Measurements from ENCODE around the gene C1orf141. TPM values are rescaled to one million over a fixed set of nuclear protein-coding genes. Genes with fewer than 3 reads are reported as not detected.

Gene C1orf141
- total and polyA plus RNA-seq, 4 donors, result 0.33 to 1.9 (median 1.2) TPM

DNA sequence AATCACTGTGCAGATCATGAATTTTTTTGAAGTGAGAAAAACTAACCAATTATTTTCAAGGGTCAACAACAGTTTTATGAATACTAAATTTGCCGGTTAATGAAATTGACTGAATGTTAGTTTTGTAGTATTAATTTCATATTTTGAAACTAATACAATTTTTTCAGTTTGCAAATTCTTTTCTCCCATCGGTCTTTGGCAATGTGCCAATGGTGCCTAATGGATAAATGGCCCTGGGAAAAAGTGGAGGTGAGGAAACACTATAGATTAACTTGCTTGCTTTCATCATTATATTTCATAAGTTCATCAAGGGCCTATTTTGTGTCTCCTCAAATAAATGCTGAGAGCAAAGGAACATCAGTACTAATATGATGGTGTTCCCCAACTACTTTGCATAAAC lies 4.1 kb downstream of the C1orf141 start:
- no CpG with 5 or more reads among the region's 2 CpGs for WGBS (ENCODE audit: insufficient coverage)

DNA sequence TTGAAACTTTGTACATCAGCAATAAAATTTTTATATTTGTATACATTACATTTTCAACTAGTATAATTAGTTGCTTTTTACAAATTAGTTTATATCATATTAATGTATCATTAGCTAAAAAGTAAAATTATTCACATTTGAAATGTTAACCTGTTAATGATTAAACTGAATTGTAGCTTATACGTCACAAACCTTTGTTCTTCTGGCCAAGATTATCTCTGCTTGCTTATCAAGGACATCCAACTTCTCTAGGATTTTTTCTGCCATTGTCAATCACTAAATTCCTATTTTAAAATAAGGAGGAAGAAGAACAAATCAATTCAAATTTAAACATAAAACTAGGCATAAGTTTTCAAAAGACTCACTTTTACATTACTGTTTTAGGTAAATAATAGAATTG lies 7.8 kb downstream of the C1orf141 start:
- H3K27ac ChIP-seq (ENCODE audit: low read depth, low read length), result no peak overlapping the region
- no peaks in the 10 kb centered on the region for H3K4me1 ChIP-seq (ENCODE audit: control insufficient read depth, insufficient read depth, low read length)
- no peak for DNase-seq (ENCODE audit: low read depth in 4 of 6, low spot score in 6 of 6)
- H3K4me3 ChIP-seq (ENCODE audit: low read depth, low read length), result no peak overlapping the region
- no peaks in the 10 kb centered on the region for H3K27me3 ChIP-seq (ENCODE audit: control insufficient read depth, insufficient read depth, low read length)
- no CpG with 5 or more reads among the region's 1 CpG for WGBS (ENCODE audit: insufficient coverage)
- H3K36me3 ChIP-seq (ENCODE audit: control insufficient read depth, insufficient read depth, low read length), result no peaks in the 10 kb centered on the region
- no peaks in the 10 kb centered on the region for H3K9me3 ChIP-seq (ENCODE audit: control insufficient read depth, insufficient read depth, low read length)

More for the DNA sequence above, 4.1 kb downstream of the C1orf141 start:
- Histone ChIP-seq H3K9me3 (ENCODE audit: control insufficient read depth, insufficient read depth, low read length) (no peaks in the 10 kb centered on the region), H3K4me3 (ENCODE audit: low read depth, low read length) (no peak overlapping the region), H3K4me1 (ENCODE audit: control insufficient read depth, insufficient read depth, low read length) (peaks cover 10% of the 10 kb centered on the region), H3K27ac (ENCODE audit: low read depth, low read length) (no peak overlapping the region), H3K27me3 (ENCODE audit: control insufficient read depth, insufficient read depth, low read length) (no peaks in the 10 kb centered on the region), H3K36me3 (ENCODE audit: control insufficient read depth, insufficient read depth, low read length) (no peaks in the 10 kb centered on the region)
- no peak for DNase-seq (ENCODE audit: low read depth in 4 of 6, low spot score in 6 of 6)

GRCh38 chr1:67126111-67126746 lies 8.5 kb downstream of the C1orf141 start:
- Histone ChIP-seq H3K4me1 (ENCODE audit: control insufficient read depth, insufficient read depth, low read length) (no peaks in the 10 kb centered on the region), H3K4me3 (ENCODE audit: low read depth, low read length) (no peak overlapping the region), H3K9me3 (ENCODE audit: control insufficient read depth, insufficient read depth, low read length) (no peaks in the 10 kb centered on the region), H3K27ac (ENCODE audit: low read depth, low read length) (no peak overlapping the region), H3K36me3 (ENCODE audit: control insufficient read depth, insufficient read depth, low read length) (no peaks in the 10 kb centered on the region), H3K27me3 (ENCODE audit: control insufficient read depth, insufficient read depth, low read length) (no peaks in the 10 kb centered on the region)
- no CpG with 5 or more reads among the region's 5 CpGs for WGBS (ENCODE audit: insufficient coverage)
- no peak for DNase-seq (ENCODE audit: low read depth in 4 of 6, low spot score in 6 of 6)

DNA sequence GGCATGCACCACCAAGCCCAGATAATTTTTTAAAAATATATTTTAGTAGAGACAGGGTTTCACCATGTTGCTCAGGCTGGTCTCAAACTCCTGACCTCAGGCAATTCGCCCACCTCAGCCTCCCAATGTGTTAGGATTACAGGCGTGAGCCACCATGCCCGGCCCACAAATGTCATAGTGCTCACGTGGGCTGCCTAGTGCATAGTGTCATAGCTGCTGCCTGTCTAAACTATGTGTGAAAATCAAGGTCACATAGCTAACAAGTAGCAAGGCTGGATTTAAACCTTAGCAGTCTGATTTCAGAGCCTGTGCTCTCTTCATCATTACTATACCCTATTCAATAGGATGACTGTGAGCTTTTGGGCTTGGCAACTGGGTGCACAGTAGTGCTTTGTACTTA lies 10.3 kb downstream of the C1orf141 start:
- H3K27ac ChIP-seq (ENCODE audit: low read depth, low read length), result no peak overlapping the region
- no peaks in the 10 kb centered on the region for H3K4me1 ChIP-seq (ENCODE audit: control insufficient read depth, insufficient read depth, low read length)
- WGBS (ENCODE audit: insufficient coverage), result 92% methylated on average over 2 of the region's 4 CpGs
- H3K9me3 ChIP-seq (ENCODE audit: control insufficient read depth, insufficient read depth, low read length), result no peaks in the 10 kb centered on the region
- H3K27me3 ChIP-seq (ENCODE audit: control insufficient read depth, insufficient read depth, low read length), result no peaks in the 10 kb centered on the region
- no peak overlapping the region for H3K4me3 ChIP-seq (ENCODE audit: low read depth, low read length)
- DNase-seq (ENCODE audit: low read depth in 4 of 6, low spot score in 6 of 6), result peak in 1 of 6 donors; percentile 5
- H3K36me3 ChIP-seq (ENCODE audit: control insufficient read depth, insufficient read depth, low read length), result no peaks in the 10 kb centered on the region

- Histone ChIP-seq H3K27ac (ENCODE audit: low read depth, low read length) (no peak overlapping the region), H3K9me3 (ENCODE audit: control insufficient read depth, insufficient read depth, low read length) (no peaks in the 10 kb centered on the region), H3K36me3 (ENCODE audit: control insufficient read depth, insufficient read depth, low read length) (no peaks in the 10 kb centered on the region), H3K27me3 (ENCODE audit: control insufficient read depth, insufficient read depth, low read length) (no peaks in the 10 kb centered on the region), H3K4me3 (ENCODE audit: low read depth, low read length) (no peak overlapping the region), H3K4me1 (ENCODE audit: control insufficient read depth, insufficient read depth, low read length) (no peaks in the 10 kb centered on the region)
- whole genome bisulfite sequencing (ENCODE audit: insufficient coverage), result no CpG with 5 or more reads among the region's 4 CpGs
- no peak for DNase-seq (ENCODE audit: low read depth in 4 of 6, low spot score in 6 of 6)
Measured at GRCh38 chr1:67120855-67121619, 13.7 kb downstream of the C1orf141 start.

- no peak overlapping the region for H3K4me3 ChIP-seq (ENCODE audit: low read depth, low read length)
- 50% methylated on average over 2 of the region's 3 CpGs for WGBS (ENCODE audit: insufficient coverage)
- H3K9me3 ChIP-seq (ENCODE audit: control insufficient read depth, insufficient read depth, low read length), result no peaks in the 10 kb centered on the region
- DNase-seq (ENCODE audit: low read depth in 4 of 6, low spot score in 6 of 6), result no peak
- H3K27me3 ChIP-seq (ENCODE audit: control insufficient read depth, insufficient read depth, low read length), result no peaks in the 10 kb centered on the region
- no peaks in the 10 kb centered on the region for H3K4me1 ChIP-seq (ENCODE audit: control insufficient read depth, insufficient read depth, low read length)
- no peak overlapping the region for H3K27ac ChIP-seq (ENCODE audit: low read depth, low read length)
- no peaks in the 10 kb centered on the region for H3K36me3 ChIP-seq (ENCODE audit: control insufficient read depth, insufficient read depth, low read length)
Measured at GRCh38 chr1:67118646-67119045, 16.1 kb downstream of the C1orf141 start.

- no peak for DNase-seq (ENCODE audit: low read depth in 4 of 6, low spot score in 6 of 6)
- Histone ChIP-seq H3K27me3 (ENCODE audit: control insufficient read depth, insufficient read depth, low read length) (no peaks in the 10 kb centered on the region), H3K27ac (ENCODE audit: low read depth, low read length) (no peak overlapping the region), H3K4me1 (ENCODE audit: control insufficient read depth, insufficient read depth, low read length) (no peaks in the 10 kb centered on the region), H3K9me3 (ENCODE audit: control insufficient read depth, insufficient read depth, low read length) (no peaks in the 10 kb centered on the region), H3K4me3 (ENCODE audit: low read depth, low read length) (no peak overlapping the region), H3K36me3 (ENCODE audit: control insufficient read depth, insufficient read depth, low read length) (no peaks in the 10 kb centered on the region)
Measured at GRCh38 chr1:67118191-67118590, 16.6 kb downstream of the C1orf141 start.

DNA sequence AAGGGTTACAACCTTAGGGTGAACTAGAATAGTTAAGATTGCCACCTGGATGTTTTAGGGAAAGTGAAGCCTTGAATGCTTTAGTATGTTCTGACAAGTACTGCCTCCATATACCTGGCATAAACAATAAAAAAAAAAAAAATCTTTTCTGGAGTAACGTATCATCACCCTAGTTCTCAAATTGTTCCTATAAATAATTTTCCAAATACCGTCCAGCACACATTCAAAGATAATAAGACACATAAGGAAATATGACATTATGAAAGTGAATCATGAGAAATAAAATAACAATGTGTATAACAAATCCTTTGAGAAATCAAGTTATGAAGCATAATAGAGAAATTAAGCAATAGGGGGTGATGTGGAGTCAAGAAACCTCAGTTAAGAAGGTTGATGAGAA lies 20.6 kb downstream of the C1orf141 start:
- Histone ChIP-seq H3K27me3 (ENCODE audit: control insufficient read depth, insufficient read depth, low read length) (no peaks in the 10 kb centered on the region), H3K27ac (ENCODE audit: low read depth, low read length) (no peak overlapping the region), H3K36me3 (ENCODE audit: control insufficient read depth, insufficient read depth, low read length) (no peaks in the 10 kb centered on the region), H3K4me1 (ENCODE audit: control insufficient read depth, insufficient read depth, low read length) (no peaks in the 10 kb centered on the region), H3K9me3 (ENCODE audit: control insufficient read depth, insufficient read depth, low read length) (no peaks in the 10 kb centered on the region), H3K4me3 (ENCODE audit: low read depth, low read length) (no peak overlapping the region)
- WGBS (ENCODE audit: insufficient coverage), result no CpG with 5 or more reads among the region's 2 CpGs
- no peak for DNase-seq (ENCODE audit: low read depth in 4 of 6, low spot score in 6 of 6)

DNA sequence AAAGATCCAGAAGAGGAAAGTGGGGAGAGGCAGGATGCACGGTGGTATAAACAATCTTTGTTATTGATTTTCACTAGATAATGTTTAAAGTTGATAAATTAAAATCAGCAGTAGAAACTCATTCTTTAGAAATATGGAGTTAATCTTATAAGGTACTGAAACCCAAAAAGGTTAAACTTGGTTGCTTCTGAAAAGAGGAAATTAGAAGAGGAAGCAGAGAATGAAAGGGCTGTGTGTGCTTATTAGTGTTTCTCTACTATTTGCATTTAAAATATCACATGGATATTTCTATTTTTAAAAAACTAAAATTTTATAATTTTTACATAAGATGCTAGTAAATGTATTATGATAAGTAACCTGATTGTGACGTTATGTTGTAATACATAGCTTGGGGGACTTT lies 24.4 kb downstream of the C1orf141 start:
- Histone ChIP-seq H3K9me3 (ENCODE audit: control insufficient read depth, insufficient read depth, low read length) (no peaks in the 10 kb centered on the region), H3K27ac (ENCODE audit: low read depth, low read length) (no peak overlapping the region), H3K4me3 (ENCODE audit: low read depth, low read length) (no peak overlapping the region), H3K4me1 (ENCODE audit: control insufficient read depth, insufficient read depth, low read length) (no peaks in the 10 kb centered on the region), H3K27me3 (ENCODE audit: control insufficient read depth, insufficient read depth, low read length) (no peaks in the 10 kb centered on the region), H3K36me3 (ENCODE audit: control insufficient read depth, insufficient read depth, low read length) (no peaks in the 10 kb centered on the region)
- no CpG with 5 or more reads among the region's 2 CpGs for WGBS (ENCODE audit: insufficient coverage)
- DNase-seq (ENCODE audit: low read depth in 4 of 6, low spot score in 6 of 6), result no peak

- no peaks in the 10 kb centered on the region for H3K4me1 ChIP-seq (ENCODE audit: control insufficient read depth, insufficient read depth, low read length)
- H3K4me3 ChIP-seq (ENCODE audit: low read depth, low read length), result no peak overlapping the region
- H3K27ac ChIP-seq (ENCODE audit: low read depth, low read length), result no peak overlapping the region
- no peak for DNase-seq (ENCODE audit: low read depth in 4 of 6, low spot score in 6 of 6)
- H3K36me3 ChIP-seq (ENCODE audit: control insufficient read depth, insufficient read depth, low read length), result no peaks in the 10 kb centered on the region
- H3K27me3 ChIP-seq (ENCODE audit: control insufficient read depth, insufficient read depth, low read length), result no peaks in the 10 kb centered on the region
- WGBS (ENCODE audit: insufficient coverage), result 78% methylated on average over 1 of the region's 2 CpGs
- H3K9me3 ChIP-seq (ENCODE audit: control insufficient read depth, insufficient read depth, low read length), result no peaks in the 10 kb centered on the region
Measured at GRCh38 chr1:67105508-67105907, 29.3 kb downstream of the C1orf141 start.
